Mesodermal cell (in vitro differentiated cells): ENCODE measurements around the gene OSBPL1A.
"Not testable (repeated sequence)": the region's sequence is repeated elsewhere in the genome, so short reads cannot be mapped to it uniquely, and the experiment has no call there.

Experiments
- H3K27ac ChIP-seq: 2 replicates; pipeline ENCODE4 v1.7.0; 2013; ENCODE audit warnings: mild to moderate bottlenecking, low read depth, low read length, moderate library complexity; ENCODE audit not compliant: severe bottlenecking
- H3K36me3 ChIP-seq: 2 replicates; pipeline ENCODE4 v1.7.1; 2013; ENCODE audit warnings: mild to moderate bottlenecking, low read length, moderate library complexity; ENCODE audit not compliant: control insufficient read depth, insufficient read depth
- H3K4me1 ChIP-seq: one replicate; pipeline ENCODE4 v1.7.1; 2013; ENCODE audit warnings: mild to moderate bottlenecking, low read length; ENCODE audit not compliant: insufficient read depth, control insufficient read depth, poor library complexity, severe bottlenecking
- H3K4me3 ChIP-seq: 2 replicates; pipeline ENCODE4 v1.7.0; 2013; ENCODE audit warnings: low read length, control low read depth, mild to moderate bottlenecking; ENCODE audit not compliant: insufficient read depth, poor library complexity, severe bottlenecking; ENCODE audit errors: extremely low read depth
- H3K9me3 ChIP-seq: 2 replicates; pipeline ENCODE4 v1.7.1; 2013; ENCODE audit warnings: mild to moderate bottlenecking, low read length, moderate library complexity; ENCODE audit not compliant: control insufficient read depth
- WGBS, 2 experiments: methylation state at CpG; one replicate each; pipeline ENCODE4 v1.1.5; 2013; ENCODE audit warnings: missing lambda C conversion rate in 2 of 2; ENCODE audit not compliant: insufficient coverage in 2 of 2; 5-methylcytosine and 5-hydroxymethylcytosine counted together

OSBPL1A gene

GRCh38 chr18:24373328-24373727, 24.3 kb downstream of the OSBPL1A start:
- H3K4me1 ChIP-seq: no peaks in the 10 kb centered on the region
- no CpG with 5 or more reads among the region's 1 CpG for WGBS, 2 experiments
- no peaks in the 10 kb centered on the region for H3K9me3 ChIP-seq
- H3K4me3 ChIP-seq: no peak overlapping the region
- no peak overlapping the region for H3K27ac ChIP-seq
- H3K36me3 ChIP-seq: peaks cover 28% of the 10 kb centered on the region

DNA sequence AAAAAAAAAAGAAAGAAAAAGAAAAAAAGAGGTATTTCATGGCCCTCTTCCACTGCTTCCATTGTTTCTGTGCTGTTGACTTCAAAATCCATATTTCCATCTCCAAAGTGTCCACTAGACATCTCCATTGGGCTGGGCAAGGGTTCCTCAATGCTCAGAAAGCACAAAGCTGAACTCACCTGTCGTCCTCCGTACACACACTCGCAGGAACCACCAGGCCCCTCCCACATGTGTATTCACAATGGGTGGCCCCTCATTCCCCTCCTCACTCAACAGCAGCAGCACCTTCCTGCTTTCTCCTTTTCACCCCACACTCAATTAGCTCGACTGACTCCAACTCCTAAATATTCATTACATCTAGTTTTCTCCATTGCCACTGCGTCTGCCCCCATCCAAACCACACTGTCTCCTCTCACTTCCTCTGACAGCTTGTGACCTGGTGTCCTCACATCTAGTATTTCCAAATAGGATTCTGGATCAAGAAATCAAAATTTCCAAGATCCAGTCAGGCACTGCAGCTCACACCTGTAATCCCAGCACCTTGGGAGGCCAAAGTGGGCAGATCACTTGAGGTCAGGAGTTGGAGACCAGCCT, 25.2 kb downstream of the OSBPL1A start:
- Histone ChIP-seq H3K4me3 (no peak overlapping the region), H3K36me3 (peaks cover 29% of the 10 kb centered on the region), H3K4me1 (no peaks in the 10 kb centered on the region), H3K9me3 (no peaks in the 10 kb centered on the region), H3K27ac (no peak overlapping the region)
- 90 to 93% methylated on average over 5 of the region's 5 CpGs for WGBS, 2 experiments

- Histone ChIP-seq H3K36me3 (peaks cover 30% of the 10 kb centered on the region), H3K9me3 (no peaks in the 10 kb centered on the region), H3K27ac (no peak overlapping the region), H3K4me1 (no peaks in the 10 kb centered on the region), H3K4me3 (no peak overlapping the region)
- WGBS, 2 experiments: 91 to 93% methylated on average over 2 to 4 of the region's 4 CpGs
Measured at GRCh38 chr18:24370120-24370519, 27.5 kb downstream of the OSBPL1A start.

- no peaks in the 10 kb centered on the region for H3K9me3 ChIP-seq
- 88% methylated on average over 1 of the region's 1 CpG; no CpG with 5 or more reads in 1 of the 2 experiments for WGBS, 2 experiments
- H3K4me3 ChIP-seq: no peak overlapping the region
- no peak overlapping the region for H3K27ac ChIP-seq
- H3K36me3 ChIP-seq: peaks cover 28% of the 10 kb centered on the region
- no peaks in the 10 kb centered on the region for H3K4me1 ChIP-seq
Measured at GRCh38 chr18:24369426-24369825, 28.2 kb downstream of the OSBPL1A start.

DNA sequence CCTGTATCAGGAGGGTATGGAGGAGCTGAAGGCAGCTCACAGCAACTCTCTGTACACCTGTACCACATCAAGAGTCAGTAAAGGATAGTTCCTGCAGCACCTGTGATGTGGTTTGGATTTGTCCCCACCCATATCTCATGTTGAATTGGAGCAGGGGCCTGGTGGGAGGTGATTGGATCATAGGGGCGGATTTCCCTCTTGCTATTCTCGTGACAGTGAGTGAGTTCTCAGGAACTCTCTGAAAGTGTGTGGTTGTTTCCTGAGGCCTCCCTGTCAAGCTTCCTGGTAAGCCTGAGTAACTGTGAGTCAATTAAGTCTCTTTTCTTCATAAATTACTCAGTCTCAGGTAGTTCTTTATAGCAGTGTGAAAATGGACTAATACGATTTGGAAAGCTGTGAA, 28.9 kb downstream of the OSBPL1A start:
- peaks cover 28% of the 10 kb centered on the region for H3K36me3 ChIP-seq
- H3K27ac ChIP-seq: no peak overlapping the region
- no peaks in the 10 kb centered on the region for H3K9me3 ChIP-seq
- H3K4me3 ChIP-seq: no peak overlapping the region
- WGBS, 2 experiments: 80% methylated on average over 2 of the region's 3 CpGs; no CpG with 5 or more reads in 1 of the 2 experiments
- no peaks in the 10 kb centered on the region for H3K4me1 ChIP-seq

GRCh38 chr18:24366328-24366727, 31.3 kb downstream of the OSBPL1A start:
- H3K4me3 ChIP-seq: no peak overlapping the region
- H3K27ac ChIP-seq: no peak overlapping the region
- 86 to 94% methylated on average over 2 to 3 of the region's 3 CpGs for WGBS, 2 experiments
- H3K36me3 ChIP-seq: peaks cover 18% of the 10 kb centered on the region
- H3K4me1 ChIP-seq: no peaks in the 10 kb centered on the region
- no peaks in the 10 kb centered on the region for H3K9me3 ChIP-seq

DNA sequence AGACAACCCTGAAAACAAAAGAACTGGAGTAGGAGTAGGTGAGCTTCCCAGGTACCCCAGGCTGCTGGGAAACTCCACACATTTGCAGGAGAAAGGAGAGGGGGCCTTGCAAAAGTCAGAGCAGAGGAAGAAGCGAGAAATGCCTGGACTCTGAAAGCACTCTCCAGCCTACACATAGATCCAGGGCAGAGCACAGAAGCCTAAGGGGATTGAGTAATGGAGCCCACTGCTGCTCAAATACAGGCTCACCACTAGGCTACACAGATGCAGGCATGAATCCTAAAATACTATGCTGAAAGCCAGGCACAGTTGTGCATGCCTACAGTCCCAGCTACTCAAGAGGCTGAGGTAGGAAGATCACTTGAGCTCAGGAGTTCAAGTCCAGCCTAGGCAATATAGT, 33.4 kb downstream of the OSBPL1A start:
- Histone ChIP-seq H3K4me1 (no peaks in the 10 kb centered on the region), H3K9me3 (no peaks in the 10 kb centered on the region), H3K27ac (no peak overlapping the region), H3K4me3 (no peak overlapping the region), H3K36me3 (peaks cover 23% of the 10 kb centered on the region)
- 100% methylated on average over 1 of the region's 1 CpG; no CpG with 5 or more reads in 1 of the 2 experiments for WGBS, 2 experiments

DNA sequence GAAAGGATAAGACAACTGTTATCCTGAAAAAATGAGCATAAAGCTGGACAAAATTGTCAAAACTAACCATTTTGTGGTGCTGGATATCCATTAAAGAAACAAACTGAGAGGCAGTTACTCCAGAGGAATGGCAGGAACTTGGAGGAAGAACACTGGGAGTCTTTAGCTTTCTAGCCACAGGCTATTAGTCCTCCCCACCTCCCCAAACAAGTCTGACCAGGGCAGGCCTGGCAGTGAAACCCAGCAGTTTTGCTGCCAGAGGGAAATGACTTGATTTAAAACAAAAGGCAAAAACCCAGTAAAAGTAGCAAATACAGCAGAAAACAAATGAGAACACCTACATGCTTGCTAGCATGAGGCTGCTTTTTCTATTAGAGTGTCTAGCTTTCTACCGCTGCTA, 34.9 kb downstream of the OSBPL1A start:
- Histone ChIP-seq H3K36me3 (peaks cover 18% of the 10 kb centered on the region), H3K9me3 (no peaks in the 10 kb centered on the region), H3K4me3 (no peak overlapping the region), H3K27ac (no peak overlapping the region), H3K4me1 (no peaks in the 10 kb centered on the region)
- 86% methylated on average over 1 of the region's 1 CpG; no CpG with 5 or more reads in 1 of the 2 experiments for WGBS, 2 experiments

GRCh38 chr18:24359787-24360530, 37.7 kb downstream of the OSBPL1A start:
- H3K27ac ChIP-seq, H3K36me3 ChIP-seq, H3K4me3 ChIP-seq, H3K4me1 ChIP-seq, H3K9me3 ChIP-seq: not testable (repeated sequence)
- 28 to 37% methylated on average over 7 of the region's 9 CpGs for WGBS, 2 experiments

GRCh38 chr18:24354278-24354677, 43.3 kb downstream of the OSBPL1A start:
- Histone ChIP-seq H3K36me3 (no peaks in the 10 kb centered on the region), H3K4me1 (no peaks in the 10 kb centered on the region), H3K9me3 (no peaks in the 10 kb centered on the region), H3K4me3 (no peak overlapping the region), H3K27ac (no peak overlapping the region)
- 72 to 100% methylated on average over 3 to 4 of the region's 6 CpGs for whole genome bisulfite sequencing, 2 experiments

GRCh38 chr18:24346254-24346653, 51.4 kb downstream of the OSBPL1A start:
- Histone ChIP-seq H3K4me1 (no peaks in the 10 kb centered on the region), H3K4me3 (no peak overlapping the region), H3K36me3 (no peaks in the 10 kb centered on the region), H3K27ac (no peak overlapping the region), H3K9me3 (no peaks in the 10 kb centered on the region)
